Measurements from ENCODE around the gene ERG. TPM values are rescaled to one million over a fixed set of nuclear protein-coding genes. Genes with fewer than 3 reads are reported as not detected.

The ERG gene
- total and polyA plus RNA-seq, 2 of the 8 experiments (the other 6 are each of a cell fraction or from before 2014, with no cell fraction given): 1.0 to 3.0 TPM

- Histone ChIP-seq H3K23ac (ENCODE audit: insufficient read length) (no peak overlapping the region), H4K8ac (ENCODE audit: extremely low read depth, insufficient read depth, low read length) (no peak overlapping the region), H3K27ac (ENCODE audit: low read depth, low read length) (no peak overlapping the region), H3K79me2 (ENCODE audit: control insufficient read depth in 1 of 2, insufficient read depth in 2 of 2, low read length in 2 of 2) (no peaks in the 10 kb centered on the region), H2BK5ac (ENCODE audit: low read depth, low read length) (no peak overlapping the region), H3K23me2 (ENCODE audit: low read depth, low read length) (no peaks in the 10 kb centered on the region), H3K9me3 (ENCODE audit: insufficient read depth in 2 of 2, low read depth in 1 of 2, low read length in 1 of 2) (no peaks in the 10 kb centered on the region), H2AK5ac (ENCODE audit: low read depth, low read length) (no peak overlapping the region), H4K91ac (replicated peaks; ENCODE audit: insufficient read length, low read length) (no peak overlapping the region), H3K9ac (replicated peaks in 1 of 4; ENCODE audit: extremely low read depth in 1 of 4, low read depth in 3 of 4, low read length in 3 of 4) (no peak overlapping the region), H2BK12ac (ENCODE audit: low read depth, low read length) (no peak overlapping the region), H3K36me3 (ENCODE audit: control insufficient read depth in 2 of 4, insufficient read depth in 4 of 4, low read length in 3 of 4) (no peaks in the 10 kb centered on the region), H3K4me1 (replicated peaks in 1 of 4; ENCODE audit: control insufficient read depth in 3 of 4, insufficient read depth in 4 of 4, low read length in 3 of 4) (no peaks in the 10 kb centered on the region), H4K5ac (ENCODE audit: insufficient read length, low read depth, low read length) (no peak overlapping the region), H3K27me3 (replicated peaks in 1 of 4; ENCODE audit: control insufficient read depth in 3 of 4, extremely low read depth in 1 of 4, insufficient read depth in 3 of 4, low read length in 3 of 4) (no peaks in the 10 kb centered on the region), H3K14ac (ENCODE audit: insufficient read length) (no peak overlapping the region), H3K18ac (ENCODE audit: extremely low read depth, low read length) (no peak overlapping the region), H3K4me3 (ENCODE audit: extremely low read depth in 1 of 4, insufficient read depth in 2 of 4, low read depth in 3 of 4, low read length in 4 of 4) (no peak overlapping the region), H4K20me1 (replicated peaks in 1 of 2; ENCODE audit: control insufficient read depth in 1 of 2, insufficient read depth in 2 of 2, low read length in 2 of 2) (no peaks in the 10 kb centered on the region), H2BK15ac (ENCODE audit: low read length) (no peak overlapping the region), H3K56ac (replicated peaks; ENCODE audit: insufficient read length, low read depth, low read length) (no peak overlapping the region), H3K4me2 (ENCODE audit: insufficient read depth in 1 of 2, low read depth in 2 of 2, low read length in 2 of 2) (no peak overlapping the region), H3K79me1 (ENCODE audit: low read depth, low read length) (no peaks in the 10 kb centered on the region), H3K4ac (replicated peaks; ENCODE audit: insufficient read length, low read depth, low read length) (no peak overlapping the region), H2BK20ac (ENCODE audit: low read length) (no peak overlapping the region), H2BK120ac (replicated peaks; ENCODE audit: low read depth, low read length) (no peak overlapping the region), H2AFZ (ENCODE audit: low read length) (no peak overlapping the region)
- WGBS, 2 experiments (ENCODE audit: extremely low coverage in 1 of 2, insufficient coverage in 1 of 2, insufficient read length in 1 of 2, insufficient replicate concordance in 2 of 2, low coverage in 1 of 2, low lambda C conversion rate in 2 of 2, missing lambda C conversion rate in 1 of 2): 95% methylated on average over 4 of the region's 4 CpGs; no CpG with 5 or more reads in 1 of the 2 experiments
- DNase-seq (ENCODE audit: low read depth in 1 of 2, low spot score in 2 of 2): no peak
- CTCF ChIA-PET (ENCODE audit: partially characterized antibody): interaction anchor here (2.8 kb wide), 1 partner anchor 11 kb away, joined by 10 read pairs; no protein-coding TSS in a partner anchor
- FAIRE-seq: no peak
- POLR2A ChIA-PET (ENCODE audit: partially characterized antibody): no interaction called here
- TF ChIP-seq BACH1 (IDR thresholded peaks at IDR 0.05; ENCODE audit: low read length) (no peak), SUZ12 (IDR thresholded peaks at IDR 0.05; ENCODE audit: low read length) (no peak), EGR1 (IDR thresholded peaks at IDR 0.05; ENCODE audit: borderline replicate concordance, low read depth, low read length) (no peak), RAD21 (IDR thresholded peaks at IDR 0.05 in 1 of 2, conservative IDR thresholded peaks at IDR 0.05 in 1 of 2; ENCODE audit: low read depth in 2 of 2, low read length in 2 of 2) (no peak), POLR2AphosphoS5 (IDR thresholded peaks at IDR 0.05; ENCODE audit: low read depth, low read length) (no peak), MAFK (IDR thresholded peaks at IDR 0.05; ENCODE audit: low read depth, low read length) (no peak), TCF12 (IDR thresholded peaks at IDR 0.05; ENCODE audit: low read depth, low read length) (no peak), HDAC6 (IDR thresholded peaks at IDR 0.05; ENCODE audit: low read depth, low read length) (no peak), BRCA1 (IDR thresholded peaks at IDR 0.05; ENCODE audit: low read depth, low read length) (no peak), POU5F1 (IDR thresholded peaks at IDR 0.05; ENCODE audit: low read depth, low read length) (no peak)
- TF ChIP-seq, protein P1, sequence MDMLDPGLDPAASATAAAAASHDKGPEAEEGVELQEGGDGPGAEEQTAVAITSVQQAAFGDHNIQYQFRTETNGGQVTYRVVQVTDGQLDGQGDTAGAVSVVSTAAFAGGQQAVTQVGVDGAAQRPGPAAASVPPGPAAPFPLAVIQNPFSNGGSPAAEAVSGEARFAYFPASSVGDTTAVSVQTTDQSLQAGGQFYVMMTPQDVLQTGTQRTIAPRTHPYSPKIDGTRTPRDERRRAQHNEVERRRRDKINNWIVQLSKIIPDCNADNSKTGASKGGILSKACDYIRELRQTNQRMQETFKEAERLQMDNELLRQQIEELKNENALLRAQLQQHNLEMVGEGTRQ (IDR thresholded peaks at IDR 0.05; ENCODE audit: low read length): no peak
- TF ChIP-seq, protein P2, sequence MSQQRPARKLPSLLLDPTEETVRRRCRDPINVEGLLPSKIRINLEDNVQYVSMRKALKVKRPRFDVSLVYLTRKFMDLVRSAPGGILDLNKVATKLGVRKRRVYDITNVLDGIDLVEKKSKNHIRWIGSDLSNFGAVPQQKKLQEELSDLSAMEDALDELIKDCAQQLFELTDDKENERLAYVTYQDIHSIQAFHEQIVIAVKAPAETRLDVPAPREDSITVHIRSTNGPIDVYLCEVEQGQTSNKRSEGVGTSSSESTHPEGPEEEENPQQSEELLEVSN (IDR thresholded peaks at IDR 0.05): no peak
- TF ChIP-seq, protein P3, sequence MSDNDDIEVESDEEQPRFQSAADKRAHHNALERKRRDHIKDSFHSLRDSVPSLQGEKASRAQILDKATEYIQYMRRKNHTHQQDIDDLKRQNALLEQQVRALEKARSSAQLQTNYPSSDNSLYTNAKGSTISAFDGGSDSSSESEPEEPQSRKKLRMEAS (IDR thresholded peaks at IDR 0.05): no peak
Measured at GRCh38 chr21:38367646-38368045, 130.6 kb downstream of the ERG start.

All from H1 (cell line).